Measurements from ENCODE around the gene MSX1. TPM values are rescaled to one million over a fixed set of nuclear protein-coding genes. Genes with fewer than 3 reads are reported as not detected.

The MSX1 gene
- total RNA-seq, 2 donors from 2014 or later, result not detected

GRCh38 chr4:4871573-4872313, 12.3 kb downstream of the MSX1 start:
- H3K36me3 Mint-ChIP-seq (ENCODE audit: low read depth), result peaks cover 6% of the 10 kb centered on the region
- peak overlapping the region; percentile 59 for H3K4me3 Mint-ChIP-seq
- peaks cover 19% of the 10 kb centered on the region for H3K4me1 Mint-ChIP-seq
- H3K27me3 Mint-ChIP-seq, result peaks cover 72% of the 10 kb centered on the region
- H3K27ac Mint-ChIP-seq, result no peak overlapping the region
- DNase-seq (no peak), ATAC-seq (no peak)
- no peaks in the 10 kb centered on the region for H3K9me3 ChIP-seq (ENCODE audit: control insufficient read depth, low read length, poor library complexity, severe bottlenecking)

DNA sequence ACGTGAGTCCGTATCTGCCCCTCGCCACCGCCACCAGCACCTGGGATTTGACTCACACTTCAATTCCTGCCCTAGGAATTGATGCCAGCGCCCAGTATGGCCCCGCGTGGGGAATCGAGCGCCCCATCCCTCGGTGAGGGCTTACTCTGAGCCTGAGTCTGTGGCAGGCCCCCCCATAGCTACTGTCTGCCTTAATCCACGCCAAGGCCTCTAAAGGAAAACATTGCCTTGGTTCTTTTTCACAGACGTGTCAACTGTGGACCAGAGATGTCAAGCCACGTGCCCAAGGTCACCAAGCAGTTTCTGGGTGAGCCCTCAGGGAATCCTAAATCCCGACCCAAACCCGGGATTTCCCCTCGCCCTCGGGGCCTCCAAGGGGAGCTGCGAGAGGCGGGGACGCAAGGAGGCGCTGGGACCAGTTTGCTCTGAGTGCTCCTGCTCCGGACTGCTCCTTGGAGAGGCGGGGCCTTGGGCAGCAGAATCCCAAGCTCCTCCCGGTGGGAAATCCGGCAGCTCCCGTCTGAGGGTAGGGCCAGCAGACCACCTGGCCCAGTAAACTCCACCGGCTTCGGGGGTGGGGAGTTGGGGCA, 12.9 kb downstream of the MSX1 start:
- H3K9me3 ChIP-seq (ENCODE audit: control insufficient read depth, low read length, poor library complexity, severe bottlenecking), result no peaks in the 10 kb centered on the region
- Mint-ChIP-seq H3K4me3 (no peak overlapping the region), H3K27me3 (peaks cover 78% of the 10 kb centered on the region), H3K4me1 (peaks cover 19% of the 10 kb centered on the region), H3K27ac (no peak overlapping the region), H3K36me3 (ENCODE audit: low read depth) (peaks cover 8% of the 10 kb centered on the region)
- no peak for ATAC-seq
- no peak for DNase-seq

DNA sequence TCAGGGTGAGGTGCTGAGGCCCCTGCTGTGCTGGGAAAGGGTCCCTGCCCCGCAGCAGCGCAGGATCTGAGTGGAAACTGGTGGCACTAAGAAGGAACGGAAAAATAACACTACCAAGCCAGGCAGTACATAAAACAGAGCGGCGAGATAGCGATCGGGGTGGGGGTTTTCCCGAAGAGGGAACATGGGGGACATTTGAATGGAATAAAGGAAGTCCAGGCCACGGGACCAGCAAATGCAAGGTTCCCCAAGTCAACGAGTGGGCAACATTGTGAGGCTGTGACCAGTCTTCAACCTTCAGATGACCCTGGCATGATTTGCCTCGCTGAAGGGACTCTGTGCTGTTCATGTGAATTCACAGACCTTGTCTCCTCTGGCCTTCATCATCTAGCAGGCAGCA, 13.7 kb downstream of the MSX1 start:
- H3K4me1 Mint-ChIP-seq, result peaks cover 19% of the 10 kb centered on the region
- DNase-seq, result no peak
- H3K4me3 Mint-ChIP-seq, result no peak overlapping the region
- no peak overlapping the region for H3K27ac Mint-ChIP-seq
- peaks cover 8% of the 10 kb centered on the region for H3K36me3 Mint-ChIP-seq (ENCODE audit: low read depth)
- ATAC-seq, result no peak
- H3K27me3 Mint-ChIP-seq, result peaks cover 84% of the 10 kb centered on the region
- no peaks in the 10 kb centered on the region for H3K9me3 ChIP-seq (ENCODE audit: control insufficient read depth, low read length, poor library complexity, severe bottlenecking)

DNA sequence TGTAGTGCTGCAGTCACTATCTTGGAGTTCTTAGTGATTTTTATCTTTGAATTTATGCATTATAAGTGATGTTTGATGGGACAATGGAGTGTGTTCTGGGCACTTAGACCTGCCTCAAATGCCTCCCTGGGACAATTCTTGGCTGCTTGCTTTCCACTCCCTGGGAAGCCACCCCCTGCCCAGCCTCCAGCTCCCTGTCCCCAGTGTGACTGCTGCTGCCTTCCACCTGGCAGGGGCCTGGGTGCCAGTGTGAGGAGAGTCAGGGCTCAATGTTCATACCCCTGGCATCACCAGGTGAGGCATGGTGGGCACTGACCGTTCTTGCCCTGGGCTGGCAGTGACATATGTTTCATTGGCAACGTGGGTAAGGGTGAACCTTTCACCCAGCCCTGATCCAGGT, 14.8 kb downstream of the MSX1 start:
- Mint-ChIP-seq H3K27ac (no peak overlapping the region), H3K4me1 (peaks cover 15% of the 10 kb centered on the region), H3K36me3 (ENCODE audit: low read depth) (peaks cover 8% of the 10 kb centered on the region), H3K27me3 (peaks cover 88% of the 10 kb centered on the region), H3K4me3 (no peak overlapping the region)
- ATAC-seq (no peak), DNase-seq (no peak)
- H3K9me3 ChIP-seq (ENCODE audit: control insufficient read depth, low read length, poor library complexity, severe bottlenecking), result no peaks in the 10 kb centered on the region

- H3K9me3 ChIP-seq (ENCODE audit: control insufficient read depth, low read length, poor library complexity, severe bottlenecking), result no peaks in the 10 kb centered on the region
- ATAC-seq, result no peak
- Mint-ChIP-seq H3K4me1 (peaks cover 13% of the 10 kb centered on the region), H3K36me3 (ENCODE audit: low read depth) (peaks cover 8% of the 10 kb centered on the region), H3K27ac (no peak overlapping the region), H3K27me3 (peaks cover 85% of the 10 kb centered on the region), H3K4me3 (no peak overlapping the region)
- DNase-seq, result no peak
These were observed 15.7 kb downstream of the MSX1 start for GRCh38 chr4:4875147-4875546.

DNA sequence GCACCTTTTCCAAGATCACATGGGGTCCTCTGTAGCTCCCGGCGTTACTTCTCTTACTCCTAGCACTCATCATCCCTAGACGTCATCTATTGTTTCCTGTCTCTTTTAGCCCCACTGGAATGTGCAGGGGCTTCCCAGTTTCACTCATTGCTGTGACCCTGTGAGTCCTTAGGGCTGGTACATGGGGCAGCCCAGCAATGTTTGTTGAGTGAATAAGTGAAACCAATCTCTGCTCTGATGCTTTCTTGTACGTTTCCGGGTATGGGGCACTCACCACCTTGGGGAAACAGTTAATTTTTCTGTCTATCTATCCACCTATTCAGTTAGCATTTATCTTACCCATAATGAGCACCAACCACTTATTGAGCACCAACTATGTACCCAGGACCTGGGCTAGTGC, 16.1 kb downstream of the MSX1 start:
- H3K36me3 Mint-ChIP-seq (ENCODE audit: low read depth), result peaks cover 8% of the 10 kb centered on the region
- no peak overlapping the region for H3K27ac Mint-ChIP-seq
- peaks cover 12% of the 10 kb centered on the region for H3K4me1 Mint-ChIP-seq
- no peak for DNase-seq
- no peaks in the 10 kb centered on the region for H3K9me3 ChIP-seq (ENCODE audit: control insufficient read depth, low read length, poor library complexity, severe bottlenecking)
- peaks cover 81% of the 10 kb centered on the region for H3K27me3 Mint-ChIP-seq
- H3K4me3 Mint-ChIP-seq, result no peak overlapping the region
- no peak for ATAC-seq

- no peak overlapping the region for H3K27ac Mint-ChIP-seq
- no peak overlapping the region for H3K4me3 Mint-ChIP-seq
- DNase-seq (no peak), ATAC-seq (no peak)
- peaks cover 13% of the 10 kb centered on the region for H3K36me3 Mint-ChIP-seq (ENCODE audit: low read depth)
- H3K27me3 Mint-ChIP-seq, result peaks cover 81% of the 10 kb centered on the region
- H3K4me1 Mint-ChIP-seq, result peaks cover 11% of the 10 kb centered on the region
- H3K9me3 ChIP-seq (ENCODE audit: control insufficient read depth, low read length, poor library complexity, severe bottlenecking), result no peaks in the 10 kb centered on the region
These were observed 17.6 kb downstream of the MSX1 start for GRCh38 chr4:4876945-4877661.

DNA sequence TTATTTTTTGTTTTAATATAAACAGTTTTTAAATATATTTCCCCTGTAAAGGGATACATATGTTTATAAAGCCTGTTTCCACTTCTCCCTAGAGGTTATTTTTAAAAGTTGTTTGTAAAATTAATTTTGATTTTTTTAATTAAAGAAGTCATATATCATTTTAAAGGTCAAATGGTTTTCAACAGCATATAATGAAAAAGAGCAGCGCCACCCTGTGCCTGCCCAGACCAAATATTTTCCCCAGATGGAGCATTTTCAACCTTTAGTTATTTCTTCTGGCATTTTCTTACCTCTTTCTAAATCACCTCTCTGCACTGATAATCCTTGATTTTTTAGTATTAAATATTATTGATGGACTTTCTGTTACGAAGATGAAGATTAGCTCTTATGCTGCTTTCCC, 21.0 kb downstream of the MSX1 start:
- no peaks in the 10 kb centered on the region for H3K9me3 ChIP-seq (ENCODE audit: control insufficient read depth, low read length, poor library complexity, severe bottlenecking)
- H3K4me1 Mint-ChIP-seq, result peaks cover 5% of the 10 kb centered on the region
- H3K36me3 Mint-ChIP-seq (ENCODE audit: low read depth), result peaks cover 10% of the 10 kb centered on the region
- peaks cover 69% of the 10 kb centered on the region for H3K27me3 Mint-ChIP-seq
- DNase-seq (no peak), ATAC-seq (no peak)
- no peak overlapping the region for H3K4me3 Mint-ChIP-seq
- H3K27ac Mint-ChIP-seq, result no peak overlapping the region

GRCh38 chr4:4881432-4881831, 22.0 kb downstream of the MSX1 start:
- ATAC-seq (no peak), DNase-seq (no peak)
- peaks cover 7% of the 10 kb centered on the region for H3K36me3 Mint-ChIP-seq (ENCODE audit: low read depth)
- peaks cover 5% of the 10 kb centered on the region for H3K4me1 Mint-ChIP-seq
- H3K9me3 ChIP-seq (ENCODE audit: control insufficient read depth, low read length, poor library complexity, severe bottlenecking), result no peaks in the 10 kb centered on the region
- H3K27ac Mint-ChIP-seq, result peak overlapping the region; percentile 34
- H3K4me3 Mint-ChIP-seq, result no peak overlapping the region
- H3K27me3 Mint-ChIP-seq, result peaks cover 69% of the 10 kb centered on the region

DNA sequence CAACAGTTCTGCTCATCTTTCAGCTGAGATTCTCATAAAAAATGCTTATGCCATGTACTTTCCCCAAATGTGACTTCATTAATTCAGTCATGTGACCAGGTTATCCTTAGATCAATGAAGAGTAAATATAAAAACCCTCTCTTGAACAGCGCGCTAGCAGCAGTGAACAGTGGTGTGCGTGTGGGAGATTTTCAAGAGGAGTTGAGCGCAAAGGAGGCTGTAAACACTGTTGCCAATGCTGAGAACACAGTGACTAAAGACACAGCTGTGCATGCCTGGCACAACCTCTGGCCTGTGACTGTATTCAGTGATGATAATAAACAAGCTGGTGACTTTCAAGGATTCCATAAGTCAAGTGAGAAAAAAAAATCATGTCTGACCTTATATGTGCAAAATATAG, 25.1 kb downstream of the MSX1 start:
- H3K4me1 Mint-ChIP-seq, result peaks cover 5% of the 10 kb centered on the region
- no peak overlapping the region for H3K27ac Mint-ChIP-seq
- no peak overlapping the region for H3K4me3 Mint-ChIP-seq
- no peaks in the 10 kb centered on the region for H3K9me3 ChIP-seq (ENCODE audit: control insufficient read depth, low read length, poor library complexity, severe bottlenecking)
- peaks cover 68% of the 10 kb centered on the region for H3K27me3 Mint-ChIP-seq
- ATAC-seq (no peak), DNase-seq (no peak)
- peaks cover 4% of the 10 kb centered on the region for H3K36me3 Mint-ChIP-seq (ENCODE audit: low read depth)

DNA sequence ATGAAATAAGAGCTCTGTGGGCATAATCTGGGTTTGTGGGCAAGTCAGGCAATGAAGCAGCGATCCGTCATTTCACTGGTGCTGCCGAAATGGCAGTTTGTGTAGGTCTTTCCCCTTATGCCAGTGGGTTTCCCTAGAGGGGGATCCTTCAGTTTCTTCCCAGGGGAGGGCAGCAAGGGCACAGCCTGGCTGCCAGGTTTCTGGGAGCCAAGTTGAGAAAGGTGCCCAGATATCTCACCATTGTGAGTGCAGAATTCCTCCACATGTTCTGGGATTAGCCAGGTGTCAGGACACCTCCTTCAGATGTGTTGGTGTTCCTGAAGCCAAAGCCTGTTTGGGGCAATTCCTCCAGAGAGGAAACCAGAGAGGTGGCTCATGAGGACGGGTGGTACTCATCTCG, 28.0 kb downstream of the MSX1 start:
- DNase-seq (no peak), ATAC-seq (no peak)
- H3K4me1 Mint-ChIP-seq, result no peaks in the 10 kb centered on the region
- no peak overlapping the region for H3K4me3 Mint-ChIP-seq
- peaks cover 73% of the 10 kb centered on the region for H3K27me3 Mint-ChIP-seq
- H3K9me3 ChIP-seq (ENCODE audit: control insufficient read depth, low read length, poor library complexity, severe bottlenecking), result no peaks in the 10 kb centered on the region
- H3K27ac Mint-ChIP-seq, result no peak overlapping the region
- H3K36me3 Mint-ChIP-seq (ENCODE audit: low read depth), result no peaks in the 10 kb centered on the region

DNA sequence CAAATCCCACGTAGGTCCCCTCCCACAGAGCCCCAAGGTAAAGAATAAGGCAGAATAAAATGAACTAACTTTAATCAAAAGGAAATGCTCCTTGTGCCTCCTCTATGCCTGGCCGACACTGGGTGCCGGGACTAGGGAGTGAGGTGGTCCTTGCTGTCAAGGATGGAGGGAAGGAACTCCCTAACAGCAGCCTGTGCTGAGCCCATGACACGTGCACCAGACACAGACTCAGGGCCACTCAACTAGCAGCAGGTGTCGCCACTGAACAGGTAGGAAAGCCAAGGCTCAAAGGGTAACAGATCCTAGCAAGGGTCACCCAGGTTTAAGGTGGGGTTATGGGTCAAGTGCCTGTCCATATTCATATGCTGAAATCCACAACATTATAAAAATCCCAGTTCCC, 29.2 kb downstream of the MSX1 start:
- H3K9me3 ChIP-seq (ENCODE audit: control insufficient read depth, low read length, poor library complexity, severe bottlenecking), result no peaks in the 10 kb centered on the region
- Mint-ChIP-seq H3K4me1 (no peaks in the 10 kb centered on the region), H3K27ac (no peak overlapping the region), H3K36me3 (ENCODE audit: low read depth) (no peaks in the 10 kb centered on the region), H3K27me3 (peaks cover 72% of the 10 kb centered on the region), H3K4me3 (no peak overlapping the region)
- ATAC-seq (no peak), DNase-seq (no peak)

- no peak for ATAC-seq
- H3K27ac Mint-ChIP-seq, result no peak overlapping the region
- H3K4me1 Mint-ChIP-seq, result no peaks in the 10 kb centered on the region
- H3K27me3 Mint-ChIP-seq, result peaks cover 67% of the 10 kb centered on the region
- no peaks in the 10 kb centered on the region for H3K9me3 ChIP-seq (ENCODE audit: control insufficient read depth, low read length, poor library complexity, severe bottlenecking)
- DNase-seq, result no peak
- H3K4me3 Mint-ChIP-seq, result no peak overlapping the region
- no peaks in the 10 kb centered on the region for H3K36me3 Mint-ChIP-seq (ENCODE audit: low read depth)
These were observed 30.3 kb downstream of the MSX1 start for GRCh38 chr4:4889781-4890180.

All from T-helper 17 cell (primary cell).